Keratinocyte (primary cell): ENCODE data around the gene UBQLN1. TPM values are rescaled to one million over a fixed set of nuclear protein-coding genes. Genes with fewer than 3 reads are reported as not detected.

ENCODE experiments used
- DNase-seq: peaks from one replicate; pipeline ENCODE4 v3.0.0-alpha.2; 2011; ENCODE audit warnings: low read depth, missing footprints, low spot score
- FAIRE-seq: peaks from 2 replicates; lab custom pipeline; 2011; peaks lifted over from hg19 to GRCh38; lab: Jason Lieb, UNC
- H2AFZ ChIP-seq: 2 replicates; pipeline ENCODE4 v1.6.0; 2012; ENCODE audit warnings: low read length, control low read depth, inconsistent platforms; ENCODE audit not compliant: control insufficient read depth
- H3K27ac ChIP-seq: 2 replicates; pipeline ENCODE4 v1.5.1; 2011; ENCODE audit warnings: low read length; ENCODE audit not compliant: control insufficient read depth, insufficient read depth
- H3K27me3 ChIP-seq: 3 replicates; pipeline ENCODE4 v1.6.0; 2011; ENCODE audit warnings: low read length; ENCODE audit not compliant: control insufficient read depth, insufficient read depth; ENCODE audit errors: extremely low read depth
- H3K36me3 ChIP-seq, 2 experiments: 2 replicates in 1 of 2; 3 replicates in 1 of 2; pipeline ENCODE4 v1.5.1; 2011; ENCODE audit warnings: low read length in 2 of 2, mild to moderate bottlenecking in 1 of 2; ENCODE audit not compliant: control insufficient read depth in 2 of 2, insufficient read depth in 2 of 2; ENCODE audit errors: extremely low read depth in 1 of 2
- H3K4me1 ChIP-seq: 3 replicates; pipeline ENCODE4 v1.5.1; 2011; ENCODE audit warnings: low read length; ENCODE audit not compliant: control insufficient read depth, insufficient read depth; ENCODE audit errors: extremely low read depth
- H3K4me2 ChIP-seq: 3 replicates; pipeline ENCODE4 v1.6.0; 2011; ENCODE audit warnings: low read depth, low read length; ENCODE audit not compliant: control insufficient read depth, insufficient read depth; ENCODE audit errors: extremely low read depth
- H3K4me3 ChIP-seq, 3 experiments: fragments of 200-600 bp in 1 of 3; sonication (generic) in 1 of 3; 2 replicates in 2 of 3; 3 replicates in 1 of 3; pipeline ENCODE4 v1.5.1; 2011 to 2016; ENCODE audit warnings: low read length in 3 of 3, mild to moderate bottlenecking in 3 of 3, control low read depth in 2 of 3, inconsistent platforms in 1 of 3, low read depth in 1 of 3, mixed read lengths in 1 of 3, mixed run types in 1 of 3, moderate library complexity in 1 of 3; ENCODE audit not compliant: control insufficient read depth in 2 of 3, insufficient read depth in 2 of 3; ENCODE audit errors: extremely low read depth in 1 of 3
- H3K79me2 ChIP-seq: 2 replicates; pipeline ENCODE4 v1.6.0; 2012; ENCODE audit warnings: low read length; ENCODE audit not compliant: control insufficient read depth, insufficient read depth
- H3K9ac ChIP-seq: 3 replicates; pipeline ENCODE4 v1.6.0; 2011; ENCODE audit warnings: low read length; ENCODE audit not compliant: control insufficient read depth, insufficient read depth; ENCODE audit errors: extremely low read depth
- H3K9me1 ChIP-seq: 3 replicates; pipeline ENCODE4 v1.6.0; 2011; ENCODE audit warnings: low read length; ENCODE audit not compliant: control insufficient read depth, insufficient read depth; ENCODE audit errors: extremely low read depth
- H3K9me3 ChIP-seq: 2 replicates; pipeline ENCODE4 v1.5.1; 2012; ENCODE audit warnings: low read depth, low read length; ENCODE audit not compliant: control insufficient read depth
- H4K20me1 ChIP-seq: 3 replicates; pipeline ENCODE4 v1.6.0; 2011; ENCODE audit warnings: low read length; ENCODE audit not compliant: control insufficient read depth, insufficient read depth; ENCODE audit errors: extremely low read depth
- EZH2 ChIP-seq: IDR thresholded peaks from one replicate; pipeline ENCODE4 v1.6.1; 2012; ENCODE audit warnings: inconsistent platforms, mild to moderate bottlenecking, low read length, moderate library complexity
- dilution Hi-C: fragments of 300-500 bp; cut with MboI; formaldehyde crosslinking; loops from one replicate; pipeline ENCODE4 v1.7.0; 2020; ENCODE audit warnings: low sequenced_read_pairs; ENCODE audit not compliant: extremely low pct_ligation_motif_present
- polyA plus RNA-seq, 5 experiments: library from polyadenylated mRNA; depleted of rRNA in 3 of 5; stranded (reverse) in 3 of 5; stranded (forward) in 1 of 5; unstranded in 1 of 5; fragments of >200 nt; gene quantifications; 1 replicate in 1 of 5; 2 replicates in 3 of 5; 3 replicates in 1 of 5; pipeline versions ENCODE4 v1.2.1 to v1.2.3, GENCODE V29; 2011 to 2012; ENCODE audit warnings: missing spikeins in 2 of 5, low read depth in 1 of 5, low replicate concordance in 1 of 5
- TF ChIP-seq, protein P1 (sequence below), 3 experiments: IDR thresholded peaks in 1 of 3; conservative IDR thresholded peaks in 1 of 3; optimal IDR thresholded peaks in 1 of 3; 2 replicates in 2 of 3; 3 replicates in 1 of 3; pipeline versions ENCODE3 to v1.5.1; 2011; ENCODE audit warnings: low read length in 3 of 3, mild to moderate bottlenecking in 3 of 3, moderate library complexity in 2 of 3, control low read depth in 1 of 3, inconsistent platforms in 1 of 3; ENCODE audit not compliant: insufficient read depth in 2 of 3; ENCODE audit errors: extremely low read depth in 1 of 3

UBQLN1 gene
- polyA plus RNA-seq, 1 donor (not counting 4 experiments of a cell fraction or from before 2014, with no cell fraction given), result 145 TPM

DNA sequence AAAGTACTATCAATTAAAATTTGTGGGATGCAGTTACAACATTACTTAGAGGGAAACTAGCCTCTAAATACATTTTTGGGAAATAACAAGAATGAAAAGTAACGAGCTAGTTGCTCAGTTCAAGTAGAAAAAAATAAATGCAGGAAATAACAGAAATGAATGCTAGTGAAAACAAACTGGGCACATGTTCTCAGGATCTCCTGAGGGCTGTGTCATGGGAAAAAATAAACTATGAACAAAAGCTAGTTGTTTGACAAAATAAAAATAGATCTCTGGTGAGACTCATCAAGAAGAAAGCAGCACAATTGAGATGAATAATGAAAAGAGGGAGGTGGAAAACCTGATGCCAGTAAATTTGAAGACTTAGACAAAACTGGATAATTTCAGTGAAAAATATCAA, 68.5 kb downstream of the UBQLN1 start:
- Histone ChIP-seq H3K27ac (no peak overlapping the region), H3K27me3 (no peaks in the 10 kb centered on the region), H3K4me2 (no peak overlapping the region), H3K36me3 (peaks cover 0 to 2% of the 10 kb centered on the region in 2 experiments), H3K9ac (no peak overlapping the region), H3K9me3 (no peaks in the 10 kb centered on the region), H2AFZ (no peak overlapping the region), H3K79me2 (no peaks in the 10 kb centered on the region), H3K4me1 (no peaks in the 10 kb centered on the region), H3K4me3 (no peak overlapping the region), H3K9me1 (no peaks in the 10 kb centered on the region), H4K20me1 (no peaks in the 10 kb centered on the region)
- DNase-seq, result no peak
- dilution Hi-C loops, result no loop called here
- FAIRE-seq, result no peak
- TF ChIP-seq EZH2, result no peak
- TF ChIP-seq, protein P1, sequence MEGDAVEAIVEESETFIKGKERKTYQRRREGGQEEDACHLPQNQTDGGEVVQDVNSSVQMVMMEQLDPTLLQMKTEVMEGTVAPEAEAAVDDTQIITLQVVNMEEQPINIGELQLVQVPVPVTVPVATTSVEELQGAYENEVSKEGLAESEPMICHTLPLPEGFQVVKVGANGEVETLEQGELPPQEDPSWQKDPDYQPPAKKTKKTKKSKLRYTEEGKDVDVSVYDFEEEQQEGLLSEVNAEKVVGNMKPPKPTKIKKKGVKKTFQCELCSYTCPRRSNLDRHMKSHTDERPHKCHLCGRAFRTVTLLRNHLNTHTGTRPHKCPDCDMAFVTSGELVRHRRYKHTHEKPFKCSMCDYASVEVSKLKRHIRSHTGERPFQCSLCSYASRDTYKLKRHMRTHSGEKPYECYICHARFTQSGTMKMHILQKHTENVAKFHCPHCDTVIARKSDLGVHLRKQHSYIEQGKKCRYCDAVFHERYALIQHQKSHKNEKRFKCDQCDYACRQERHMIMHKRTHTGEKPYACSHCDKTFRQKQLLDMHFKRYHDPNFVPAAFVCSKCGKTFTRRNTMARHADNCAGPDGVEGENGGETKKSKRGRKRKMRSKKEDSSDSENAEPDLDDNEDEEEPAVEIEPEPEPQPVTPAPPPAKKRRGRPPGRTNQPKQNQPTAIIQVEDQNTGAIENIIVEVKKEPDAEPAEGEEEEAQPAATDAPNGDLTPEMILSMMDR (optimal IDR thresholded peaks at IDR 0.05 in 1 of 3, IDR thresholded peaks at IDR 0.05 in 1 of 3, conservative IDR thresholded peaks at IDR 0.05 in 1 of 3; ENCODE audit: extremely low read depth in 1 of 3, insufficient read depth in 2 of 3, low read length in 3 of 3), result no peak

DNA sequence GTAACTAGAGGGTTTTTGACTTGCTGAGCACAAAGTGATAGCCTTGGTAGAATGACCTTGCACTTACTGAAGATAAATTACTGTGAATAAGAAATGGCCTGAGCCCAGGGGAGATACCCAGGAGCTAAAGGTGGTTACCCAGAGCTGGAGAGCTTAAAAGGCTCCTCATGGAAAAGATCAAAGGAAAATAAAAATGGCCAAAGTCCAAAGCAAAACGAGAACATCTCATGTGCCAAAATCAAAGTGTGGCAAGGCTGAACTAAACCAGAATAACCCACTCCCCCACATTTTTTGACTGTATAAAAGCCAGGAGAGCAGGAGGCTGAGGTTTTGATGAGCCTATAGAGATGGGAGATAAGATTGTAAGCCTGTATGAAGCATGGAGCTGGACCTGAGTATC, 70.4 kb downstream of the UBQLN1 start:
- dilution Hi-C loops, result no loop called here

More for the DNA sequence above, 70.4 kb downstream of the UBQLN1 start:
- no peak overlapping the region for H3K4me2 ChIP-seq
- H4K20me1 ChIP-seq, result no peaks in the 10 kb centered on the region
- H3K9me1 ChIP-seq, result no peaks in the 10 kb centered on the region
- no peak overlapping the region for H3K9ac ChIP-seq
- no peak overlapping the region for H2AFZ ChIP-seq
- no peak overlapping the region for H3K27ac ChIP-seq
- H3K4me3 ChIP-seq, result no peak overlapping the region
- no peaks in the 10 kb centered on the region for H3K4me1 ChIP-seq
- DNase-seq (no peak), FAIRE-seq (no peak)
- TF ChIP-seq EZH2, result no peak
- TF ChIP-seq, protein P1 (optimal IDR thresholded peaks at IDR 0.05 in 1 of 3, IDR thresholded peaks at IDR 0.05 in 1 of 3, conservative IDR thresholded peaks at IDR 0.05 in 1 of 3; ENCODE audit: extremely low read depth in 1 of 3, insufficient read depth in 2 of 3, low read length in 3 of 3), result no peak
- peaks cover 0 to 4% of the 10 kb centered on the region in 2 experiments for H3K36me3 ChIP-seq
- no peaks in the 10 kb centered on the region for H3K27me3 ChIP-seq
- no peaks in the 10 kb centered on the region for H3K9me3 ChIP-seq
- no peaks in the 10 kb centered on the region for H3K79me2 ChIP-seq
